ENCODE data around the gene SLC38A2.
"Not testable (repeated sequence)": the region's sequence is repeated elsewhere in the genome, so short reads cannot be mapped to it uniquely, and the experiment has no call there.

Gene SLC38A2

DNA sequence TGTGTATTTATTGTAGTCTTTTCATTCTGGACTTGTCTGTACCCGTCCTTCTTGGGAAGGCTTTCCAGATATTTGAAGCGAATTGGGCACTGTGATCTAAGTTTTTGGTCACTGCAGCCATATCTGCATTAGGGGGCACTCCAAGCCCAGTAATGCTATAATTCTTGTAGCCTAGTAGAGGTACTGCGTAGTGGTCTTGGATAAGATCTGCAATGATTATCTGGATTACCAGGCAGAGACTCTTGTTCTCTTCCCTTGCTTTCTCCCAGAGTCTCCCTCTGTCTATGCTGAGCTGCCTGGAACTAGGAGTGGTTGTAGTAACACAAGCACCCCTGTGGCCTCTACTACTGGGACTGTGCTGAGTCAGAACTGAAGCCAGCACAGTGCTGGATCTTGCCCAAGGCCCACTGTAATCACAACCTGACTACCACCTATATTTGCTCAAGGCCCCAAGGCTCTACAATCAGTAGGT is 30.0 kb downstream of the SLC38A2 start:
- Histone ChIP-seq H3K36me3 (no peaks in the 10 kb centered on the region), H3K9me3 (0 out of 2 replicates have a peak, but pooled peaks cover 4% of the 10 kb centered on the region), H3K4me2 (no peak overlapping the region), H4K20me1 (no peaks in the 10 kb centered on the region), H3K4me3 (no peak overlapping the region), H3K27me3 (no peaks in the 10 kb centered on the region), H3K4me1 (no peaks in the 10 kb centered on the region), H3K27ac (no peak overlapping the region), H3K9ac (no peak overlapping the region)
- TF ChIP-seq Cebpa-rat (IDR thresholded peaks at IDR 0.05) = no peak

DNA sequence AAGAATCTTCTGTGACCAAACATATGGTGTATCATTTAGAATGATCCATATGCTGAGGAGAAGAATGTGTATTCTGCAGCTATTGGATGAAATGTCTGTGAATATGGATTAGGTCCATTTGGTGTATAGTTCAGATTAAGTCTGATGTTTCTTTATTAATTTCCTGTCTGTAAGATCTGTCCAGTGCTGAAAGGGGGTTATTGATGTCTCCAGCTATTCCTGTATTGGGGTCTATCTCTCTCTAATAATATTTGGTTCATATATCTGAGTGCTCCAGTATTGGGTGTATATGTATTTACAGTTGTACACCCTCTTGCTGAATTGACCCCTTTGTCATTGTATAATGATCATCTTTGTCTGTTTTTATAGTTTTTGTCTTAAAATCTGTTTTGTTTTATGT is 33.5 kb downstream of the SLC38A2 start:
- H3K9me3 ChIP-seq = 0 out of 2 replicates have a peak, but pooled peaks cover 4% of the 10 kb centered on the region
- H3K4me1 ChIP-seq = no peaks in the 10 kb centered on the region
- H4K20me1 ChIP-seq = no peaks in the 10 kb centered on the region
- no peak overlapping the region for H3K27ac ChIP-seq
- no peak overlapping the region for H3K9ac ChIP-seq
- no peaks in the 10 kb centered on the region for H3K36me3 ChIP-seq
- H3K4me3 ChIP-seq = no peak overlapping the region
- no peak overlapping the region for H3K4me2 ChIP-seq
- TF ChIP-seq Cebpa-rat (IDR thresholded peaks at IDR 0.05) = no peak
- no peaks in the 10 kb centered on the region for H3K27me3 ChIP-seq

DNA sequence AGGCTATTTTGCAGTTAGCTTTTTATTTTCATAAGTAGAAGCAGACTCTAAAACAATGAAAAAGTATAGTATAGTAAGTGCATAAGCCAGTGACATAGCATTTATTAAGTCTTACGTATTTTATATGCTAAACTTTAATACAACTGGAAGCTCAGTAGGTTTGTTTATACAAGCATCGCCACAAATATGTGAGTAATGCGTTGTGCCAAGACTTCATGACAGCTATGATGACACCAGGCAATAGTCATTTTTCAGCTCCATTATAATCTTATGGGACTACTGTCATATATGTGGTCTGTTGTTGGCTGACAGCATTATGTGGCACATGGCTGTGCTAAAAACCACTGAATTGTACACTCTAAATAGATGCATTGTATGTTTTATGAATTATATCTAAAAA is 40.3 kb downstream of the SLC38A2 start:
- Histone ChIP-seq H3K4me1 (no peaks in the 10 kb centered on the region), H3K4me2 (no peak overlapping the region), H4K20me1 (no peaks in the 10 kb centered on the region), H3K27me3 (no peaks in the 10 kb centered on the region), H3K27ac (no peak overlapping the region), H3K9ac (no peak overlapping the region), H3K36me3 (no peaks in the 10 kb centered on the region), H3K9me3 (peaks cover 21% of the 10 kb centered on the region), H3K4me3 (no peak overlapping the region)
- no peak for TF ChIP-seq Cebpa-rat (IDR thresholded peaks at IDR 0.05)

DNA sequence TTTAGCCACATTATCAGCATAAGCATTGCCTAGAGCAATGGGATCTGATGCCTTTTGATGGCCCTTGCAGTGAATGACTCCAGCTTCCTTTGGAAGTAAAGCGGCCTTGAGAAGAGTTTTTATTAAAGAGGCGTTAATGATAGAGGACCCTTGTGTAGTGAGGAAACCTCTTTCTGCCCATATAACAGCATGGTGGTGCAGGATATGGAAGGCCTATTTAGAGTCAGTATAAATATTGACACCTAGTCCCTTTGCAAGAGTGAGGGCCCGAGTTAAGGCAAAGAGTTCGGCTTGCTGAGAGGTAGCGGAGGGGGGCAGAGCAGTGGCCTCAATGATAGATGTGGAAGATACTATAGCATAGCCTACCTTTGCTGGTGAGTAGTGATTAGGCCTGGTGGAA is 47.5 kb downstream of the SLC38A2 start:
- H3K9ac ChIP-seq, H3K36me3 ChIP-seq, H3K4me2 ChIP-seq, H3K27me3 ChIP-seq, H3K27ac ChIP-seq, H4K20me1 ChIP-seq, H3K4me1 ChIP-seq, H3K4me3 ChIP-seq: not testable (repeated sequence)
- peaks cover 29% of the 10 kb centered on the region for H3K9me3 ChIP-seq

DNA sequence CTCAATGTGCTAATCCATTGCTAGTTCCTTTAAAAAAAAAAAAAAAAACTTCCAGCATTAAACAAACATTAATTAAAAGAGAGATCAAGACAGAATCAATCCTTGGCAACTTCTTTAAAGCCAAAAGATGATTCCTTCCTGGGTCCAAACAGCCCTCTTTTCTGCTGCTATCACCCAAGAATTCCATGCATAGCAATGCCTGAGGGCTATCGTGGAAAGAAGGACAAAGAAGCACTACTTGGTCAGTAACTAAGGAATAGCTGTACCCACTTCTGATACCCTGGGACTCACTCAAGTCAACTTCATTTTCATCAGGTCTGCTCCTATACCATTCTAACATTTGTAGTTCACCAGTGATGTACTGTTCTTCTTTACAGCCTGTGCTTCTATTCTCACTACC is 51.8 kb downstream of the SLC38A2 start:
- no peak for TF ChIP-seq Cebpa-rat (IDR thresholded peaks at IDR 0.05)
- no peak overlapping the region for H3K4me2 ChIP-seq

DNA sequence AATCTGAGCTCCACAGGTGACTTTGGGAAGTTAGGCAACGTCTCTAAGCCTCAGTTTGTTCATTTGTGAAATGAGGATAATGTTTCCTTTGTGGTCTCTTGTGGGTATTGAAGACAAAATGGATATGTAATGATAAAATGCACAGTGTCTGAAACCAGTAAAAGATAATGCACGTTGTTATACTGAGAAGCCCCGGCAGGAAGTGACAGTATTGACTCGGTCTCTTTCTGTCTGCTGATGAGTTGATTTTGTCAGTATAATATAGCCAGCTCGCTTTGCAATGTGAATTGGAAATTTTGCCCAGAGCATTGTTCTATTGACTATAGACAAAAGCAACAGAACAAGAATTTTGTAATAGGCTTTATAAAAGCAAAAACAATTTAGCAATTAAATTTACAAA is 54.5 kb downstream of the SLC38A2 start:
- Histone ChIP-seq H3K27me3 (no peaks in the 10 kb centered on the region), H3K4me3 (no peak overlapping the region), H3K9me3 (0 out of 2 replicates have a peak, but pooled peaks cover 5% of the 10 kb centered on the region), H3K4me1 (no peaks in the 10 kb centered on the region), H3K27ac (no peak overlapping the region), H3K4me2 (no peak overlapping the region), H4K20me1 (no peaks in the 10 kb centered on the region), H3K9ac (no peak overlapping the region), H3K36me3 (no peaks in the 10 kb centered on the region)
- TF ChIP-seq Cebpa-rat (IDR thresholded peaks at IDR 0.05) = no peak

More for the DNA sequence above, 51.8 kb downstream of the SLC38A2 start:
- H4K20me1 ChIP-seq = no peaks in the 10 kb centered on the region
- H3K9me3 ChIP-seq = peaks cover 18% of the 10 kb centered on the region
- no peaks in the 10 kb centered on the region for H3K36me3 ChIP-seq
- no peaks in the 10 kb centered on the region for H3K27me3 ChIP-seq
- H3K4me1 ChIP-seq = no peaks in the 10 kb centered on the region
- H3K9ac ChIP-seq = no peak overlapping the region
- H3K4me3 ChIP-seq = no peak overlapping the region
- no peak overlapping the region for H3K27ac ChIP-seq
